ENCODE data around the gene FARP1. TPM values are rescaled to one million over a fixed set of nuclear protein-coding genes. Genes with fewer than 3 reads are reported as not detected.

FARP1 gene
- total RNA-seq, 2 donors from 2014 or later, result 0.76 to 0.87 TPM

DNA sequence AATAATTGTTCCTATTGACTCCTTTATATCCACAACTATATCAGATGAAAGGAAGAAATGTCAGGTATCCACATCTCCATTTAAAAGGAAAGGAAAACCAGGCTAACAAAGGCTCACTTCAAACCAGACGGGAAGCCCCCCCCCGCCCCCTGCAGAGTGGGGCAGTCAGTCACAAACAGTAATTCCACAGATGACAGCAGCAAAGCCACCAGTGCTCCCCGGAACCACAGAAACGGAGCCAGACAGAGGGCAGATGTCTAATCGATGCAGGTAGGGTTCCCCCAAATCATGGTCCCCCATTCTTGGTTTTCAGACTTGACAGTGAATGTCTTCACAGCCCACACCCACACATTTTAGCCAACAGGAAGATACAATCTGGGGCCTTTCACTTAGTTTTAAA, 333.2 kb downstream of the FARP1 start:
- H3K4me3 Mint-ChIP-seq, result peak overlapping the region; percentile 72
- H3K9me3 ChIP-seq (ENCODE audit: control insufficient read depth, low read length, poor library complexity, severe bottlenecking), result no peaks in the 10 kb centered on the region
- DNase-seq (peak; percentile 32 to 74 (median 66)), ATAC-seq (peak; percentile 63)
- peak overlapping the region; percentile 95 for H3K27ac Mint-ChIP-seq
- H3K36me3 Mint-ChIP-seq (ENCODE audit: low read depth), result peaks cover 2% of the 10 kb centered on the region
- no peaks in the 10 kb centered on the region for H3K27me3 Mint-ChIP-seq
- H3K4me1 Mint-ChIP-seq, result peaks cover 48% of the 10 kb centered on the region

DNA sequence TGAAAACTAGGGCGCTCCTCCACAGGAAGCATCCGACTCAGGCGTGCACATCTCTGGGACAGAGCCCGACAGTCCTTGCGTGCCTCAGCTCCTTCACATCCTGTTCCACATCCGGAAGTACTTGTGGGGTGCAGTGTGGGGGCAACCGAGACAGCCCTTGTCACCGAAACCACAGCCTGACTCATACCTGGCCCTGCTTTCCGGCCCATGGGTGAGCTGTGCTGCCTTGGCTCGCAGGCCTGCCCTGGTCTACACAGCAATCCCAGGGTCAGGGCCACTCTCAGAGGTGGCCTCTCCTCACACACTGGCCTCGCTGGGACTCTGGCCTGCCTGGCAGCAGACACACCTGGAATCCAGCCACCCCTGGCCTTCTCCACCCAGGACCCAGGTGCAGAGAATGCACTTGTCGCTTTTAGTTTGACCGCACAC, 333.7 kb downstream of the FARP1 start:
- Mint-ChIP-seq H3K36me3 (ENCODE audit: low read depth) (peaks cover 2% of the 10 kb centered on the region), H3K27me3 (no peaks in the 10 kb centered on the region), H3K4me3 (peak overlapping the region; percentile 72), H3K4me1 (peaks cover 50% of the 10 kb centered on the region), H3K27ac (peak overlapping the region; percentile 95)
- ATAC-seq, result peak; percentile 91
- peak; percentile 65 to 85 (median 68) for DNase-seq
- no peaks in the 10 kb centered on the region for H3K9me3 ChIP-seq (ENCODE audit: control insufficient read depth, low read length, poor library complexity, severe bottlenecking)

DNA sequence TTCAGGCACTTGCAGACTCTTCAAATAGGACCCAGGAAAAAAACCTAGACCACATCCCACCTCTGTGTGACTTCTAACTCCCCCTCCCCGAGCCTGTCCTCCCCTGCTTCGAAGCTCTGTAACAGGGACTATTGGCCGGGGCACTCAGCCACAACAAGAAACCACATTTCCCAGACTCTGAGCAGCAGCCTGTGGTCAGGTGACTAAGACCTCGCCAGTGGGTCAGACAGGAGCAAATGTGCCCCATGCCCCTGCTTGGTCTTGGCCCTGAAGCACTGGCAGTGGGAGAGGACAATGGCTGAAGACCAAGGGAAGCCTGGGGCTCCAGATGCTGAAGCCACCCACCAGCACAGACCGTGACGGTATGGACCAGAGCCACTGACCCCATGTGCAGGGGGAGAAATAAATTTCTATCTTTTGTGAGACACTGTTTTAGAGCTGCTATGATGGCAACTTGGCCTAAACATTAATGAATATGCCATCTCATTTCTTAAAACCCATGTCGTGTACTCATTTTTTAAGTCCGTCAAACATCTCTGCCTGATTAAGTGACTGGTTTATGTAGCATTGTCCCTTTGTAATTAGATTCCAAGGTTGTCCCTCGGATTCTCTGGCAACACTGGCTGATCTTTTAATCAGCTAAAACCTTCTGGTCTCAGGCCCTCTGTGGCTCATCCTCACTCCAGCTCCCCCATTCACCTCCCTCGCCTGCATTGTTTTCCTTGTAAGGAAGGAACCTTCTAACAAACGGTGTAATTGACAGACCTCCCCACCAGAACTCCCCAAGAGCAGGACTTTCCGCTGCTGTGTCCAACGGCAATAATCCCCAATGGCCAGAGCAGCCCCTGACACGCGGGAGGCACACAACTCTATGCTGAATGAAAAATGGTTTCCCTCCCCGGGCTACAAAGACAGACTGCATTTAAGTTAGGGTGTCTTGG, 335.6 kb downstream of the FARP1 start:
- Mint-ChIP-seq H3K4me1 (peaks cover 57% of the 10 kb centered on the region), H3K36me3 (ENCODE audit: low read depth) (peaks cover 2% of the 10 kb centered on the region), H3K27me3 (no peaks in the 10 kb centered on the region), H3K27ac (peak overlapping the region; percentile 95), H3K4me3 (peak overlapping the region; percentile 72)
- DNase-seq (no peak), ATAC-seq (no peak)
- no peaks in the 10 kb centered on the region for H3K9me3 ChIP-seq (ENCODE audit: control insufficient read depth, low read length, poor library complexity, severe bottlenecking)

DNA sequence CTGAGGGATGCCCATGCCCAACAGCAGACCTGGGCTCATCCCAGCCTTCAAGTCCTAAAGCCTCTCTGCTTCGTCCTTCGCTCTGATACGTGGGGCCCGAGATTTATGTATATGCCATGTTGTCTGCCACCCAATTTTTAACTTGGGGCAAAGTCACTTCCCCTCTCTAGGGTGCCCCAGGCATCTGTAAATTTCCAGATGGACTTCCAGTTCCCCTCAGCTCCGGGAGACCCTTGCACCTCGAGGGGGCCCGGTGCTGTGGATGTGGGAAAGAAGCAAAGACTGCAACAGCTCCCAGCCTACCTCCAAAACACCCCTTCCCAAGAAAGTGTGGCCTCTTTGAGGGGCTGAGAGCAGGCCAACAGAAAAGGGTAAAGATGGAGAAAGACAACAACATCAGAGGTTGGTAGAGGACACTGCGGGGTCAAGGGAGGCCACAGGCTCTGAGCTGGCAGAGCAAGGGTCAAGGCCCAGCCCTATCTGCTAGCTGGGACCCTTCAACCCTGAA, 336.7 kb downstream of the FARP1 start:
- DNase-seq (no peak), ATAC-seq (no peak)
- H3K4me1 Mint-ChIP-seq, result peaks cover 65% of the 10 kb centered on the region
- H3K9me3 ChIP-seq (ENCODE audit: control insufficient read depth, low read length, poor library complexity, severe bottlenecking), result no peaks in the 10 kb centered on the region
- H3K36me3 Mint-ChIP-seq (ENCODE audit: low read depth), result peaks cover 1% of the 10 kb centered on the region
- H3K27ac Mint-ChIP-seq, result peak overlapping the region; percentile 95
- H3K4me3 Mint-ChIP-seq, result peak overlapping the region; percentile 43
- H3K27me3 Mint-ChIP-seq, result no peaks in the 10 kb centered on the region

DNA sequence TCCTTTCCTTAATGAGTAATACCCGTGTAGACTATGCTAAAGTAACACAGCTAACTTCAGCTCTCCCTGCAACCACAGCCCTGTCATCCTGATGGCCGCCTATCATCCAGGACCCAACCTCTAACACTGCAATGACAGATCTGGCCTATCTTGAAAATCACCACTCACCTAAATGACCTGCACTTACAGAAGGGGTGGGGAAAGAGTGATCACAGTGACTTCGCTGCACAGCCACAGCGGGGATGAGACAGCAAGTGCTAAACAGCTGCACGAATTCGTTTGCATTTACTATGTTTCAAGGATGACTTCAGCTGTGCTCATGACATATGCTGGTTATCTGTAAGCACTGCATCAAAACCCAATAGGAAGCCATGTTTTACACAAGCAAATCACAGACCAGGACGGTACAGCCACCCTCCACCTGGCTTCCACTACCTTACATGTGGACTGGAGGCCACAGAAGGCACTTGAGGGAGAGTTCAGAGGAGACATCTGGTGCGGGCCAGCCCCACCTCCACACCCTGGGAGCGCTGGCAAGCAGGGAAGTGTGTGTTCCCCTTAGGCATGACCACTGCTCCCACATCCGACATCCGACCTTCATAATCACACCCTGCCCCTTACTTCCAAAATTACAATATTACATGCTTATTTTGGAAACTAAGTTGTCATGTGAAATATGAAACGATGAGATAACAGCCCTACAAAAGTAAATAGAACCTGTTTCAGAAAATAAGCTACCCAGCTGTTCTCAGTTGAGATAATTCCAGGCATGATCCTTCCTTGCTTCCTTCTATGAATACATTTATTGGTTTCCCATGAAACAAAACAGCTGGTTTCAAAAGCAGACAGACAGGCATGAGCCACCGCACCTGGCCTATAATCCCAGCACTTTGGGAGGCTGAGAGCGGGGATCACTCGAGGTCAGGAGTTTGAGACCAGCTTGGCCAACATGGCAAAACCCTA, 338.3 kb downstream of the FARP1 start:
- ATAC-seq (no peak), DNase-seq (peak in 1 of 3 donors; percentile 18)
- H3K4me1 Mint-ChIP-seq, result peaks cover 76% of the 10 kb centered on the region

DNA sequence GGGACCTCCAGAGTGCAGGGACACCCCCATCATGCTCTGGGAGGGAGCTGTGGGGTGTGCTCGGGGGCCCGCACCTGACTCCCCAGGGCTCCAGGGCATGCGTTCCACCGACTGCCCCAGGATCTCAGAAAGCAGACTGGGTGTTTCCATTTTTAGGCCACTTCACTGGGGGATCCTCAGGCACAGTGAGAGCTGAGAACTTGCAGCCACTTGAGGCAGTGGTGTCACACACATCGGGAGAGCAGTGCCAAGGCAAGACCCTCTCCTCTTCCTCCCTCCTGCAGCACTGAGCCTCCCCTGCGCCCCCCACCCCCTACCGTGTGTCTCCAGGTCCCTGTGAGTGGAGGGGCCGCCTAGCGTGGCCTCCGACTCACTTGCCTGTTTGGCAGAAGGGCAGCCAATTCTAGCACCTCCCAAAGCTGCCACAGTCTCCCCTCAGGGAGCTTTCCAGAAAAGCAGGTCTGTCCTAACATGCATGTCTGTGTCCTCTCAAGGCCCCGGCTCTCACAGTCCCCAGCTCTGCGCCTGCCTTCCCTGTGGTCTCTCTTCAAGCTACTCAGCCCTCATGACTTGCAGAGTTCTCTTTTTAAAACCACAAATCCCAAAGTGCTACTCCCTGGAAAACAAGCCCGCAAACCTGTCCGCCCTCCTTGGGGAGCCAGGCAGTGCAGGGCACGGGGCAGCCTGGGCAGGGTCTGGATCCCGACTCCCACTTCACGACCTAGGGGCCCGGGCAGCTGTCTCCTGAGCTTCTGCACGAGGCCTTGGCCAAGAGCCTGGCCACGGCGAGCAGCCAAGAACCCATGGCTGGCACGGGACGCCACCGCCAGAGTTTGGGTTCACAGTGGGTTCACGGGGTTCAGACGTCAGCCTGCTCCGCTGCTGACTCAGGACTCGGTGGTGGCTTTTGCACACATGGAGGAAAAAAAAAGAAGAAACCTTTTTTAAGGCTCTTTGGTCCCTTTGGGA, 339.9 kb downstream of the FARP1 start:
- peaks cover 2% of the 10 kb centered on the region for H3K36me3 Mint-ChIP-seq (ENCODE audit: low read depth)
- peak overlapping the region; percentile 100 for H3K27ac Mint-ChIP-seq
- H3K4me1 Mint-ChIP-seq, result peaks cover 75% of the 10 kb centered on the region
- DNase-seq (no peak), ATAC-seq (no peak)
- no peak overlapping the region for H3K4me3 Mint-ChIP-seq
- no peaks in the 10 kb centered on the region for H3K27me3 Mint-ChIP-seq
- H3K9me3 ChIP-seq (ENCODE audit: control insufficient read depth, low read length, poor library complexity, severe bottlenecking), result no peaks in the 10 kb centered on the region

More for the DNA sequence above, 338.3 kb downstream of the FARP1 start:
- peak overlapping the region; percentile 100 for H3K27ac Mint-ChIP-seq
- no peaks in the 10 kb centered on the region for H3K9me3 ChIP-seq (ENCODE audit: control insufficient read depth, low read length, poor library complexity, severe bottlenecking)
- peak overlapping the region; percentile 73 for H3K4me3 Mint-ChIP-seq
- H3K27me3 Mint-ChIP-seq, result no peaks in the 10 kb centered on the region
- H3K36me3 Mint-ChIP-seq (ENCODE audit: low read depth), result peaks cover 2% of the 10 kb centered on the region

DNA sequence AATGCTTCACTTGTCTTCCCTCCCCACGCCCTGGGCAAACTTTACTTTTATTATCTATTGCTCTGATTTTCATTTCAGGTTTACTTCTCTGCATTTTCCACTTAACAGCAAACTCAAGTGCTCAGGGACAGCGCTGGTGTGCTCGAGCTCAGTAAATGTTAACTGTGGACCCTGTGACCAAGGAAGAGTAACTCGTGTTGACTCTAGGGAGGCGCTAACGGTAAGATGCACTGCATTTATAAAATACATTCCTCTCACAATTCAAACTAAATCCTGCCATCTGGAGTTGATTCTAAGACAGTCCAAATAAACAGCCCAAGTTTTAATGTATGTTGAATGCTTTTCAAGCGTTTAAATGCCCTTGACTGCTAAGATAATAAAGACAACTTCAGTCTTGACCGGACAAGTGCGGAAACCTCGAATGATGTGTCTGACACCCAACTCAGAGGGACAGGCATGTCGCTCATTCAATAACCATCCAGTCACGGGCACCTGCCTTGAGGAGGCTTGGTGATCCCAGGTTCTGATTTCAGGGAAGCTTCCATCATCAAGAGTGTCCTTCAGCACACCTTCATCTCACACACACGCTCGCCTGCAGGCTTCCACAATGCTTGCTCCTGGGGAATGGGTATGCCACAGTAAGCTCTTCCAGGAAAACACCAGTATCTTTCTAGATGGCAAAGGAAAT, 340.9 kb downstream of the FARP1 start:
- Mint-ChIP-seq H3K4me1 (peaks cover 71% of the 10 kb centered on the region), H3K27ac (peak overlapping the region; percentile 100), H3K36me3 (ENCODE audit: low read depth) (peaks cover 2% of the 10 kb centered on the region), H3K4me3 (peak overlapping the region; percentile 15), H3K27me3 (no peaks in the 10 kb centered on the region)
- ATAC-seq (no peak), DNase-seq (no peak)
- no peaks in the 10 kb centered on the region for H3K9me3 ChIP-seq (ENCODE audit: control insufficient read depth, low read length, poor library complexity, severe bottlenecking)

DNA sequence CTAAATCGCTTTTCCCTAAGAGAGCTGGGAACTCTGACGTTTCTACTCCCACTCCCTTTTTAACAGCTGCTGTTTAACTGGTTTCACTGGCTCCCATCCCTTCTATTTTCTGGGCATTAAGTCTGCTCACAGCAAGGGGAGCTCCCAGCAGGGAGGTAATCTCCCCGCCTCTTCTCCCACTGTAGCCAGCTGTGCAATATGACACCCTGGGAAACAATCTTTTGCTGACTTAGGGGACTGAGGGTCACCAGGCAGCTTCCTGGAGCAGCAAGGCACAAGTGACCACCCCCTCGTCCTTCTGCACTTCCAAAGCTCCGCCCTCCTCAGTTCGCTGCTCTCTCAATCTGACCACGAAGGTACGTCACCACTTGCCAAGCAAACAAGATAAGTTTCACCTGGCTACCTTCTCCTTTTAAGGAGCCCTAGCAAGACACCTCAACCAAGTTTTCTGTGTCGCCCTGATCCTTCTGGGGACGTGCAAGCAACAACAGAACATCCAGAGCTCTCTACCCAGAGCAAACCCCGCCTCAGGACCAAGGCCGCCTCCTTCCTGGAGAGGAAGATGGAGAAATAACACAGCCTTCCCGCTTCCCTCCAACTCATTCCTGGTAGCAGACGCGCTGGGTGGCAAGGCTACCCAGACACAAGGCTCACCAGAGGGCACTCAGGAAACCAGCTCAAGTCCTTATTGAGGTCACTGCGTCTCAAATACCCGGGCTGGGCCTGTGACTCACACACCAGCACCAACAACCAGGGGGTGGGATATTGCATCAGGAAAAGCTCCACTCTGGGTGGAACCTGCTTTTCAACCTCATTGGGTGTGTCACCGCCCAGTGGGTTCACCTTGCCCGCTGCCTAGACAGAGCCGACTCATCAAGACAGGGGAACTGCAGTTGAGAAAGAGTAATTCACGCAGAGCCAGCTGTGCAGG, 341.7 kb downstream of the FARP1 start:
- no peaks in the 10 kb centered on the region for H3K27me3 Mint-ChIP-seq
- H3K4me1 Mint-ChIP-seq, result peaks cover 72% of the 10 kb centered on the region
- H3K9me3 ChIP-seq (ENCODE audit: control insufficient read depth, low read length, poor library complexity, severe bottlenecking), result no peaks in the 10 kb centered on the region
- peak overlapping the region; percentile 87 for H3K4me3 Mint-ChIP-seq
- DNase-seq (peak; percentile 55 to 80 (median 56)), ATAC-seq (peak; percentile 84)
- H3K36me3 Mint-ChIP-seq (ENCODE audit: low read depth), result peaks cover 2% of the 10 kb centered on the region
- peak overlapping the region; percentile 100 for H3K27ac Mint-ChIP-seq

DNA sequence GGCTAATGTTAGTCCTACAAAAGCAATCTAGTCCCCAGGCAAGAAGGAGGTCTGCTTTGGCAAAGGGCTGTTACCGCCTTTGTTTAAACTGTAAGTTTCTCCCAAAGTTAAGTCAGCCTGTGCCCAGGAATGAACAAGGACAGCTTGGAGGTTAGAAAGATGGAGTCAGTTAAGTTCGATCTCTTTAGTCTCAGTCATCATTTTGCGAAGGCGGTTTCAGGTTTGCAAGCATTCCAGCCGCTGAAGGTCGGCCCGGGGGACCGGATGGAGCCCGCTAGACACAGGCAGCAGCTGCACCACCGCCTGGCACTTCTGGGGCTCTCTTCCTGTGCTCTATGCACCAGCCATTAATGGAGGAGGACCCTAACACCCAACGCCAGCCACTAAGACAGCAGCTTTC, 342.7 kb downstream of the FARP1 start:
- no peaks in the 10 kb centered on the region for H3K27me3 Mint-ChIP-seq
- peaks cover 2% of the 10 kb centered on the region for H3K36me3 Mint-ChIP-seq (ENCODE audit: low read depth)
- H3K4me3 Mint-ChIP-seq, result peak overlapping the region; percentile 87
- H3K9me3 ChIP-seq (ENCODE audit: control insufficient read depth, low read length, poor library complexity, severe bottlenecking), result no peaks in the 10 kb centered on the region
- H3K27ac Mint-ChIP-seq, result peak overlapping the region; percentile 100
- peaks cover 75% of the 10 kb centered on the region for H3K4me1 Mint-ChIP-seq
- no peak for DNase-seq
- ATAC-seq, result no peak

DNA sequence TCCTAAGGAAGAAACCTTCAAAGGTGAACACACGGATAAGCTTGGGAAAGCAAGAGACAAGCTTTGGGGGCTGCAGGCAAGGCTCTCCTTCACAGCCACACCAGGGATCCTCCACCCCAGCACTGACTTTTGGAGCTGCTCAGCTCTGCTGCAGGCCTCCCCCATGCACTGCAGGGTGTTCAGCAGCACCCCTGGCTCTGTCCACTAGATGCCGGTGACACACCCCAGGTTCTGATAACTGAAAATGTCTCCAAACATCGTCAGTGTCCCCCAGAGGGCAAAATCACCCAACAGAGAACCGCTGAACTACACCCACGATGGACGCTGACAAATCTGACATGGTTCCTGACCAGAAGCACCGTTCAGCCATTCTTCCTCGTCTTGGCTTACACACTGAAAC, 343.5 kb downstream of the FARP1 start:
- Mint-ChIP-seq H3K27me3 (no peaks in the 10 kb centered on the region), H3K4me1 (peaks cover 74% of the 10 kb centered on the region), H3K4me3 (peak overlapping the region; percentile 77), H3K27ac (peak overlapping the region; percentile 100), H3K36me3 (ENCODE audit: low read depth) (peaks cover 5% of the 10 kb centered on the region)
- DNase-seq (no peak), ATAC-seq (no peak)
- no peaks in the 10 kb centered on the region for H3K9me3 ChIP-seq (ENCODE audit: control insufficient read depth, low read length, poor library complexity, severe bottlenecking)

DNA sequence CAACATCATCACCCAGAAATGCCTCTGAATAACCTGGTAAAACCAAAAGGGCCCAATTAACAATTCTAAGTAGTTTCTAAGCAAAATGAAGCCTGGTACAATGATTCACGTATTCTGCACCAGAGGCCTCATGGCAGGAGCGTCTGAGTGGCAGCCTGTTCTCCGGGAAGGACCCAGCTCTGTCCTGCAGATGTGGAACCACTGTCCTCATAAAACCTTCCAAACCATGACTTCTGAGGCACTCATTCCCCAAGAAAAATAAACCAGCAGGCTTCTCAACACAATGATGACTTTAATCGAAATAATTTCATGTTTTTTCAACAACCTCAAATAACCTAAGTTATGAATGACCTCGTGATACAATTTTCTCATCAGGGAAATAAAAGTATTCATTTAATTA, 344.1 kb downstream of the FARP1 start:
- ATAC-seq, result no peak
- H3K4me3 Mint-ChIP-seq, result peak overlapping the region; percentile 77
- no peaks in the 10 kb centered on the region for H3K27me3 Mint-ChIP-seq
- peaks cover 74% of the 10 kb centered on the region for H3K4me1 Mint-ChIP-seq
- no peaks in the 10 kb centered on the region for H3K9me3 ChIP-seq (ENCODE audit: control insufficient read depth, low read length, poor library complexity, severe bottlenecking)
- H3K36me3 Mint-ChIP-seq (ENCODE audit: low read depth), result peaks cover 6% of the 10 kb centered on the region
- DNase-seq, result no peak
- peak overlapping the region; percentile 100 for H3K27ac Mint-ChIP-seq

Measured in T-helper 17 cell (primary cell).